Pancreas (tissue), 10 donors: ENCODE results near the gene OSBPL6. TPM values are rescaled to one million over a fixed set of nuclear protein-coding genes. Genes with fewer than 3 reads are reported as not detected.
A peak's percentile ranks its signal among the peaks of the same experiment; 100 is the strongest.

ENCODE experiments used
- ATAC-seq, 4 donors: fragments of 200-7000 bp; cut with Tn5 transposase; one replicate each; pipeline versions ENCODE4 v1.8.0 to v1.9.1; 2020; ENCODE audit warnings: mild to moderate bottlenecking in 4 of 4, moderate library complexity in 4 of 4
- DNase-seq, 6 donors: peaks; one replicate each; pipeline ENCODE4 v3.0.0-alpha.2; 2020
- FAIRE-seq: peaks from 2 replicates; lab custom pipeline; 2012; peaks lifted over from hg19 to GRCh38; lab: Jason Lieb, UNC
- H3K27ac ChIP-seq, 4 donors: fragments of 200-600 bp; sonication (generic); 1 replicate in 3 of 4; 2 replicates in 1 of 4; pipeline versions ENCODE4 v1.5.0 to v1.8.0; 2020
- H3K27me3 ChIP-seq, 4 donors: fragments of 200-600 bp; one replicate each; pipeline ENCODE4 v1.8.0; 2021
- H3K36me3 ChIP-seq, 3 donors: fragments of 200-600 bp; sonication (generic) in 1 of 3; one replicate each; pipeline versions ENCODE4 v1.5.0 to v1.8.0; 2020 to 2021
- H3K4me1 ChIP-seq, 3 donors: fragments of 200-600 bp; one replicate each; pipeline ENCODE4 v1.8.0; 2021
- H3K4me3 ChIP-seq, 4 donors: fragments of 200-600 bp; sonication (generic) in 2 of 4; one replicate each; pipeline versions ENCODE4 v1.5.0 to v1.8.0; 2020 to 2021
- H3K9me3 ChIP-seq, 4 donors: fragments of 200-600 bp; one replicate each; pipeline ENCODE4 v1.8.0; 2021
- CTCF ChIP-seq, 4 donors: fragments of 200-600 bp; sonication (generic) in 3 of 4; IDR thresholded peaks; one replicate each; pipeline versions ENCODE4 v1.5.0 to v1.8.0; 2021; ENCODE audit warnings: antibody characterized with exemption in 4 of 4
- WGBS, 2 donors: extraction: QIAGEN DNeasy Blood & Tissue Kit; methylation state at CpG; one replicate each; pipeline ENCODE4 v1.1.7; 2013; 5-methylcytosine and 5-hydroxymethylcytosine counted together
- intact Hi-C, 3 donors: fragments of 100-400 bp; cut with DNase I; formaldehyde crosslinking; loops; one replicate each; pipeline versions ENCODE4 v1.11.1 to v1.14.2; 2022
- polyA plus RNA-seq, 2 donors: library from polyadenylated mRNA; stranded (reverse); fragments of 200-250 nt; gene quantifications; one replicate each; pipeline ENCODE4 v1.2.3, GENCODE V29; 2013
- total RNA-seq, 6 donors: library from RNA; stranded (reverse); fragmentation: NEBNext Ultra II Directional in 4 of 6; extraction: Animal tissue kit (Norgen Biotek cat#: 25700) in 4 of 6; gene quantifications; one replicate each; pipeline versions ENCODE4 v1.2.1 to v1.2.4, GENCODE V29; 2021 to 2023
- donor health status: healthy with polysubstance abuse.
- donor health status: DM: no; HTN: no; CAD: no; lungs with moderate emphysema.
- donor health status: DM: no; HTN: no; CAD: no.
- donor health status: control.
- donor health status: control.
- donor health status: Bipolar disorder and iron deficiency.
- donor health status: DM: yes; HTN: yes; CAD: no.
- donor health status: DM: no; HTN: no; CAD: no.
- donor health status: DM: no; HTN: no; CAD: no.
- donor health status: DM: yes; HTN: yes; CAD: no.

The OSBPL6 gene
- total and polyA plus RNA-seq, 8 donors = 0.30 to 1.4 (median 0.79) TPM

- WGBS, 2 donors = 96% methylated on average over 4 of the region's 4 CpGs
- no peak for TF ChIP-seq CTCF (IDR thresholded peaks at IDR 0.05)
- Histone ChIP-seq H3K4me1 (no peaks in the 10 kb centered on the region), H3K27ac (no peak overlapping the region), H3K27me3 (no peaks in the 10 kb centered on the region), H3K36me3 (no peaks in the 10 kb centered on the region), H3K4me3 (no peak overlapping the region), H3K9me3 (no peaks in the 10 kb centered on the region)
- ATAC-seq (no peak), DNase-seq (no peak), FAIRE-seq (no peak)
- intact Hi-C loops = no loop called here
Measured at GRCh38 chr2:178361588-178361987, 167.3 kb downstream of the OSBPL6 start.

- Histone ChIP-seq H3K36me3 (no peaks in the 10 kb centered on the region), H3K4me3 (no peak overlapping the region), H3K27me3 (no peaks in the 10 kb centered on the region), H3K4me1 (no peaks in the 10 kb centered on the region), H3K27ac (no peak overlapping the region), H3K9me3 (no peaks in the 10 kb centered on the region)
- TF ChIP-seq CTCF (IDR thresholded peaks at IDR 0.05) = no peak
- intact Hi-C loops = no loop called here
- FAIRE-seq (no peak), ATAC-seq (peak in 3 of 4 donors; percentile 50 to 58 (median 58)), DNase-seq (peak in 3 of 6 donors; percentile 23 to 29 (median 28))
- WGBS, 2 donors = 55 to 61% methylated on average over 7 of the region's 7 CpGs
Measured at GRCh38 chr2:178363252-178363651, 168.9 kb downstream of the OSBPL6 start.

- H3K9me3 ChIP-seq = no peaks in the 10 kb centered on the region
- no peaks in the 10 kb centered on the region for H3K27me3 ChIP-seq
- no peak for FAIRE-seq
- 79 to 84% methylated on average over 2 of the region's 2 CpGs for WGBS, 2 donors
- ATAC-seq = no peak
- no peak for DNase-seq
- TF ChIP-seq CTCF (IDR thresholded peaks at IDR 0.05) = no peak
- H3K4me3 ChIP-seq = no peak overlapping the region
- intact Hi-C loops = no loop called here
- H3K36me3 ChIP-seq = no peaks in the 10 kb centered on the region
- no peaks in the 10 kb centered on the region for H3K4me1 ChIP-seq
- H3K27ac ChIP-seq = no peak overlapping the region
Measured at GRCh38 chr2:178365116-178365515, 170.8 kb downstream of the OSBPL6 start.

- Histone ChIP-seq H3K9me3 (no peaks in the 10 kb centered on the region), H3K36me3 (no peaks in the 10 kb centered on the region), H3K27me3 (no peaks in the 10 kb centered on the region), H3K4me3 (no peak overlapping the region), H3K27ac (no peak overlapping the region), H3K4me1 (no peaks in the 10 kb centered on the region)
- FAIRE-seq (no peak), DNase-seq (no peak), ATAC-seq (no peak)
- TF ChIP-seq CTCF (IDR thresholded peaks at IDR 0.05) = no peak
- WGBS, 2 donors = 88 to 93% methylated on average over 4 of the region's 4 CpGs
- intact Hi-C loops = no loop called here
Measured at GRCh38 chr2:178366412-178366811, 172.1 kb downstream of the OSBPL6 start.

- 91 to 96% methylated on average over 1 of the region's 1 CpG for WGBS, 2 donors
- H3K9me3 ChIP-seq = no peaks in the 10 kb centered on the region
- ATAC-seq (no peak), FAIRE-seq (no peak), DNase-seq (no peak)
- no peak for TF ChIP-seq CTCF (IDR thresholded peaks at IDR 0.05)
- intact Hi-C loops = no loop called here
- H3K36me3 ChIP-seq = no peaks in the 10 kb centered on the region
- no peak overlapping the region for H3K4me3 ChIP-seq
- H3K27ac ChIP-seq = no peak overlapping the region
- H3K4me1 ChIP-seq = no peaks in the 10 kb centered on the region
- H3K27me3 ChIP-seq = no peaks in the 10 kb centered on the region
Measured at GRCh38 chr2:178367344-178367743, 173.0 kb downstream of the OSBPL6 start.
